IMR-90 (cell line): Measurements from ENCODE around the gene MED12.

Experiments used
- BHLHE40 ChIP-seq: fragments of 150-350 bp; IDR thresholded peaks from 2 replicates; pipeline ENCODE4 v1.6.1; 2016; ENCODE audit warnings: mild to moderate bottlenecking, low read depth, low read length
- CEBPB ChIP-seq: IDR thresholded peaks from 2 replicates; pipeline ENCODE4 v1.6.1; 2012; ENCODE audit warnings: low read depth, low read length, improper control_type of control experiment
- CTCF ChIP-seq: conservative IDR thresholded peaks from 2 replicates; pipeline ENCODE4 v1.5.1; 2012; ENCODE audit warnings: mild to moderate bottlenecking, low read depth, low read length, improper control_type of control experiment
- FOS ChIP-seq: fragments of 150-350 bp; IDR thresholded peaks from 2 replicates; pipeline ENCODE4 v1.6.1; 2016; ENCODE audit warnings: low read depth, low read length
- MAFK ChIP-seq: IDR thresholded peaks from 2 replicates; pipeline ENCODE4 v1.6.1; 2012; ENCODE audit warnings: low read depth, low read length, improper control_type of control experiment
- MAZ ChIP-seq: IDR thresholded peaks from 2 replicates; pipeline ENCODE4 v1.6.1; 2012; ENCODE audit warnings: low read depth, mild to moderate bottlenecking, low read length, improper control_type of control experiment, moderate library complexity, borderline replicate concordance
- POLR2A ChIP-seq: IDR thresholded peaks from 2 replicates; pipeline ENCODE4 v1.6.1; 2012; ENCODE audit warnings: mild to moderate bottlenecking, low read depth, low read length
- RAD21 ChIP-seq: IDR thresholded peaks from 2 replicates; pipeline ENCODE4 v1.6.1; 2012; ENCODE audit warnings: low read length, improper control_type of control experiment
- RCOR1 ChIP-seq: IDR thresholded peaks from 2 replicates; pipeline ENCODE4 v1.6.1; 2012; ENCODE audit warnings: mild to moderate bottlenecking, low read length, improper control_type of control experiment; ENCODE audit not compliant: insufficient replicate concordance
- RFX5 ChIP-seq: IDR thresholded peaks from 2 replicates; pipeline ENCODE4 v1.8.0; 2012; ENCODE audit warnings: low read depth, mild to moderate bottlenecking, low read length, moderate library complexity
- SMC3 ChIP-seq: fragments of 150-350 bp; IDR thresholded peaks from 2 replicates; pipeline ENCODE4 v1.6.1; 2016; ENCODE audit warnings: low read depth, mild to moderate bottlenecking, antibody characterized with exemption, low read length, moderate library complexity
- USF2 ChIP-seq: fragments of 150-350 bp; IDR thresholded peaks from 2 replicates; pipeline ENCODE4 v1.6.1; 2017; ENCODE audit warnings: mild to moderate bottlenecking, antibody characterized with exemption, low read length, low read depth
- TF ChIP-seq, protein P1 (sequence below): fragments of 150-350 bp; IDR thresholded peaks from 2 replicates; pipeline ENCODE4 v1.6.1; 2016; ENCODE audit warnings: low read depth, mild to moderate bottlenecking, low read length, moderate library complexity, borderline replicate concordance

GRCh38 chrX:71159335-71159734 lies 40.9 kb downstream of the MED12 start:
- TF ChIP-seq MAZ (no peak), SMC3 (no peak), CTCF (no peak), POLR2A (no peak), RFX5 (no peak), BHLHE40 (no peak), USF2 (no peak), MAFK (no peak), RAD21 (no peak), FOS (no peak), RCOR1 (no peak), CEBPB (no peak)
- TF ChIP-seq, protein P1, sequence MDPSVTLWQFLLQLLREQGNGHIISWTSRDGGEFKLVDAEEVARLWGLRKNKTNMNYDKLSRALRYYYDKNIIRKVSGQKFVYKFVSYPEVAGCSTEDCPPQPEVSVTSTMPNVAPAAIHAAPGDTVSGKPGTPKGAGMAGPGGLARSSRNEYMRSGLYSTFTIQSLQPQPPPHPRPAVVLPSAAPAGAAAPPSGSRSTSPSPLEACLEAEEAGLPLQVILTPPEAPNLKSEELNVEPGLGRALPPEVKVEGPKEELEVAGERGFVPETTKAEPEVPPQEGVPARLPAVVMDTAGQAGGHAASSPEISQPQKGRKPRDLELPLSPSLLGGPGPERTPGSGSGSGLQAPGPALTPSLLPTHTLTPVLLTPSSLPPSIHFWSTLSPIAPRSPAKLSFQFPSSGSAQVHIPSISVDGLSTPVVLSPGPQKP: no peak
